ENCODE results near the gene APOBEC3F.
"Not testable (repeated sequence)": the region's sequence is repeated elsewhere in the genome, so short reads cannot be mapped to it uniquely, and the experiment has no call there.

Gene APOBEC3F

GRCh38 chr22:39030705-39031104 lies 10.0 kb upstream of the APOBEC3F start:
- DNase-seq (ENCODE audit: low read depth): no peak
- H3K4me3 ChIP-seq (ENCODE audit: low read length): no peak overlapping the region
- TF ChIP-seq, protein P1, sequence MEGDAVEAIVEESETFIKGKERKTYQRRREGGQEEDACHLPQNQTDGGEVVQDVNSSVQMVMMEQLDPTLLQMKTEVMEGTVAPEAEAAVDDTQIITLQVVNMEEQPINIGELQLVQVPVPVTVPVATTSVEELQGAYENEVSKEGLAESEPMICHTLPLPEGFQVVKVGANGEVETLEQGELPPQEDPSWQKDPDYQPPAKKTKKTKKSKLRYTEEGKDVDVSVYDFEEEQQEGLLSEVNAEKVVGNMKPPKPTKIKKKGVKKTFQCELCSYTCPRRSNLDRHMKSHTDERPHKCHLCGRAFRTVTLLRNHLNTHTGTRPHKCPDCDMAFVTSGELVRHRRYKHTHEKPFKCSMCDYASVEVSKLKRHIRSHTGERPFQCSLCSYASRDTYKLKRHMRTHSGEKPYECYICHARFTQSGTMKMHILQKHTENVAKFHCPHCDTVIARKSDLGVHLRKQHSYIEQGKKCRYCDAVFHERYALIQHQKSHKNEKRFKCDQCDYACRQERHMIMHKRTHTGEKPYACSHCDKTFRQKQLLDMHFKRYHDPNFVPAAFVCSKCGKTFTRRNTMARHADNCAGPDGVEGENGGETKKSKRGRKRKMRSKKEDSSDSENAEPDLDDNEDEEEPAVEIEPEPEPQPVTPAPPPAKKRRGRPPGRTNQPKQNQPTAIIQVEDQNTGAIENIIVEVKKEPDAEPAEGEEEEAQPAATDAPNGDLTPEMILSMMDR (conservative IDR thresholded peaks at IDR 0.05; ENCODE audit: low read length): no peak

DNA sequence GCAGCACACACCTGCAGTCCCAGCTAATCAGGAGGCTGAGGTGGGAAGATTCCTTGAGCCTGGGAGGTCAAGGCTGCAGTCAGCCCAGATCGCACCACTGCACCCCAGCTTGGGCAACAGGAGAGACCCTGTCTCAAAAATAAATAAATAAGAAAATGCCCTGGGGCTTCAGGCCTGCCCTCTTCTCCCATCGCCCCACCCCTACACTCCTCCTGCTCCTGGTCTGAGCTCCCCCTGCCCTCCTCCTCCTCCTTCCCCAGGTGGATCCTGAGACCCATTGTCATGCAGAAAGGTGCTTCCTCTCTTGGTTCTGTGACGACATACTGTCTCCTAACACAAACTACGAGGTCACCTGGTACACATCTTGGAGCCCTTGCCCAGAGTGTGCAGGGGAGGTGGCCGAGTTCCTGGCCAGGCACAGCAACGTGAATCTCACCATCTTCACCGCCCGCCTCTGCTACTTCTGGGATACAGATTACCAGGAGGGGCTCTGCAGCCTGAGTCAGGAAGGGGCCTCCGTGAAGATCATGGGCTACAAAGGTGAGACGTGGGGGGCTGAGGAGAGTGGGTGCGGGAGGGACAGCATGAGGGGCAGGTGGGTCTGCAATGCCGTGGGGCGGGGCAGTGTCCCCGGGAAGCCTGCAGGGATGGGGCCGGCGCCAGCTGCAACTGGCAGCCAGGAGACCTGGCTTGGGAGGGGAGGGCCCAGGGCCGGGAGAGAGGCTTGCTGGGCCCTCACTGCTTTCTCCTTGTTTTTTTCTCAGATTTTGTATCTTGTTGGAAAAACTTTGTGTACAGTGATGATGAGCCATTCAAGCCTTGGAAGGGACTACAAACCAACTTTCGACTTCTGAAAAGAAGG lies 9.0 kb upstream of the APOBEC3F start:
- not testable (repeated sequence) for DNase-seq (ENCODE audit: low read depth); H3K4me3 ChIP-seq (ENCODE audit: low read length)

GRCh38 chr22:39037071-39037470 lies 3.6 kb upstream of the APOBEC3F start:
- H3K4me3 ChIP-seq (ENCODE audit: low read length); DNase-seq (ENCODE audit: low read depth): not testable (repeated sequence)

- TF ChIP-seq, protein P1 (conservative IDR thresholded peaks at IDR 0.05; ENCODE audit: low read length): no peak
- no peak overlapping the region; the same call in 1 of the 2 replicates for H3K4me3 ChIP-seq (ENCODE audit: low read length)
- DNase-seq (ENCODE audit: low read depth): no peak
Observed at GRCh38 chr22:39039306-39040126, 1.1 kb upstream of the APOBEC3F start.

- peak overlapping the region; percentile 73 for H3K4me3 ChIP-seq (ENCODE audit: low read length)
Observed at GRCh38 chr22:39040155-39040537, 518 bp upstream of the APOBEC3F start.

GRCh38 chr22:39041908-39042307 lies 1.2 kb downstream of the APOBEC3F start:
- no peak for DNase-seq (ENCODE audit: low read depth)

More at GRCh38 chr22:39040155-39040537, 518 bp upstream of the APOBEC3F start:
- not testable (repeated sequence) for DNase-seq (ENCODE audit: low read depth)

DNA sequence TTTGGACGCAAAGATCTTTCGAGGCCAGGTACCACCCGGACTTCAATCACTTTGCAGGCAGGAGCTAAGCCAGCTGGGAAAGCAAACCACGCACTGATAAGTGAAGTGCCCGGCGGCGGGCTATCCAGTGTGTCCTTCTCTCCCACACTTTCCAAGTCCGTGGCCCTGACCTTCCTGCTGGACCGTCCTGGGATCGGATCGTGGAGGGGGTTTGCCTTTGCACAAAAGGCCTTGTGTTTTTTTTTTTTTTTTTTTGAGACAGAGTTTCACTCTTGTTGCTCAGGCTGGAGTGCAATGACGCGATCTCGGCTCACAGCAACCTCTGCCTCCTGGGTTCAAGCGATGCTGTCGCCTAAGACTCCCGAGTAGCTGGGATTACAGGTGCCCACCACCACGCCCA lies 2.4 kb downstream of the APOBEC3F start:
- H3K4me3 ChIP-seq (ENCODE audit: low read length); DNase-seq (ENCODE audit: low read depth): not testable (repeated sequence)

More at GRCh38 chr22:39041908-39042307, 1.2 kb downstream of the APOBEC3F start:
- no peak overlapping the region for H3K4me3 ChIP-seq (ENCODE audit: low read length)
- TF ChIP-seq, protein P1 (conservative IDR thresholded peaks at IDR 0.05; ENCODE audit: low read length): no peak

DNA sequence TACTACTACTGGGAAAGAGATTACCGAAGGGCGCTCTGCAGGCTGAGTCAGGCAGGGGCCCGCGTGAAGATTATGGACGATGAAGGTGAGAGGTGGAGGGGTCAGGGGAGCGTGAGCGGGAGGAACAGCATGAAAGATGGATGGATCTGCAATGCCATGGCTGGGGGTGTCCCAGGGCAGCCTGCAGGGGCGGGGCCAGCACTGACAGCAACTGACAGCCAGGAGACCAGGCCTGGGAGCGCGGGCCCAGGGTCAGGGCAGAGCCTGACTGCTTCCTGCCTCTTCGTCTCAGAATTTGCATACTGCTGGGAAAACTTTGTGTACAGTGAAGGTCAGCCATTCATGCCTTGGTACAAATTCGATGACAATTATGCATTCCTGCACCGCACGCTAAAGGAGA lies 4.5 kb downstream of the APOBEC3F start:
- H3K4me3 ChIP-seq (ENCODE audit: low read length); DNase-seq (ENCODE audit: low read depth): not testable (repeated sequence)

- DNase-seq (ENCODE audit: low read depth); H3K4me3 ChIP-seq (ENCODE audit: low read length): not testable (repeated sequence)
Observed at GRCh38 chr22:39049486-39049885, 8.8 kb downstream of the APOBEC3F start.

GRCh38 chr22:39051844-39052495 lies 11.3 kb downstream of the APOBEC3F start:
- DNase-seq (ENCODE audit: low read depth): not testable (repeated sequence)

More at GRCh38 chr22:39051844-39052495, 11.3 kb downstream of the APOBEC3F start:
- not testable (repeated sequence) for H3K4me3 ChIP-seq (ENCODE audit: low read length)
